OCI-LY7 (cell line): ENCODE results near the gene ALDOB. TPM values are rescaled to one million over a fixed set of nuclear protein-coding genes. Genes with fewer than 3 reads are reported as not detected.

Experiments
- BruUV-seq: library from RNA; stranded (reverse); fragments of 400-500 nt; replicated peaks from 2 replicates; lab custom pipeline; 2021; lab: Mats Ljungman, UMichigan
- CTCF ChIA-PET: fragments of 300-600 bp; sonication (Branson Sonifier 250); formaldehyde crosslinking; loops from one replicate; lab custom pipeline; 2022; ENCODE audit warnings: antibody characterized with exemption; ENCODE audit not compliant: unreplicated experiment; lab: Charles Lee
- POLR2A ChIA-PET: fragments of 300-600 bp; sonication (Branson Sonifier 250); formaldehyde crosslinking; loops from one replicate; lab custom pipeline; 2022; ENCODE audit warnings: antibody characterized with exemption; lab: Charles Lee
- DNase-seq: peaks from one replicate; pipeline ENCODE4 v3.0.0-alpha.2; 2015; ENCODE audit warnings: low spot score
- H2AFZ ChIP-seq: fragments of 200-600 bp; sonication (generic), shearing (Covaris generic); 2 replicates; pipeline ENCODE4 v1.6.1; 2014; ENCODE audit warnings: mild to moderate bottlenecking, antibody characterized with exemption, low read length, moderate library complexity
- H3K27ac ChIP-seq: fragments of 200-600 bp; sonication (generic); 2 replicates; pipeline ENCODE4 v1.5.1; 2014; ENCODE audit warnings: mixed run types, low read depth, mild to moderate bottlenecking, moderate library complexity, low read length, inconsistent platforms; ENCODE audit not compliant: poor library complexity, severe bottlenecking
- H3K36me3 ChIP-seq: fragments of 200-600 bp; sonication (generic); 2 replicates; pipeline ENCODE4 v1.6.1; 2014; ENCODE audit warnings: mild to moderate bottlenecking, antibody characterized with exemption, low read length, moderate library complexity, mixed read lengths; ENCODE audit not compliant: insufficient read depth
- H3K4me1 ChIP-seq: fragments of 200-600 bp; sonication (generic); 2 replicates; pipeline ENCODE4 v1.5.1; 2014; ENCODE audit warnings: mild to moderate bottlenecking, low read length; ENCODE audit not compliant: insufficient read depth, poor library complexity, severe bottlenecking
- H3K4me2 ChIP-seq: fragments of 200-600 bp; sonication (generic); 2 replicates; pipeline ENCODE4 v1.6.1; 2014; ENCODE audit warnings: mild to moderate bottlenecking, low read length
- H3K4me3 ChIP-seq: fragments of 200-600 bp; sonication (generic); 2 replicates; pipeline ENCODE4 v1.5.1; 2014; ENCODE audit warnings: mild to moderate bottlenecking, low read depth, low read length; ENCODE audit not compliant: poor library complexity, severe bottlenecking
- H3K79me2 ChIP-seq: fragments of 200-600 bp; sonication (generic); 2 replicates; pipeline ENCODE4 v1.6.1; 2016; ENCODE audit warnings: low read depth, mild to moderate bottlenecking, low read length, moderate library complexity, mixed read lengths; ENCODE audit not compliant: insufficient read depth
- H3K9me2 ChIP-seq: fragments of 200-600 bp; sonication (generic); 2 replicates; pipeline ENCODE4 v1.6.1; 2016; ENCODE audit warnings: mild to moderate bottlenecking, low read length, mixed read lengths; ENCODE audit not compliant: insufficient read depth
- H3K9me3 ChIP-seq: fragments of 200-600 bp; sonication (generic); 2 replicates; pipeline ENCODE4 v1.6.1; 2014; ENCODE audit warnings: mild to moderate bottlenecking, mixed run types, low read length, mixed read lengths
- H4K20me1 ChIP-seq: fragments of 200-600 bp; sonication (generic); 2 replicates; pipeline ENCODE4 v1.6.1; 2014; ENCODE audit warnings: mild to moderate bottlenecking, antibody characterized with exemption, low read length, moderate library complexity, mixed read lengths; ENCODE audit not compliant: insufficient read depth
- EZH2phosphoT487 ChIP-seq: fragments of 200-600 bp; sonication (generic); IDR thresholded peaks from 2 replicates; pipeline ENCODE4 v1.6.1; 2018; ENCODE audit warnings: low read depth, borderline replicate concordance, mild to moderate bottlenecking, mixed run types, antibody characterized with exemption, low read length, moderate library complexity, mixed read lengths
- intact Hi-C: fragments of 100-400 bp; cut with micrococcal nuclease; formaldehyde crosslinking; loops from one replicate; pipeline ENCODE4 v1.10.0; 2022; ENCODE audit not compliant: unreplicated experiment
- total RNA-seq, 2 experiments: library from RNA; depleted of rRNA in 1 of 2; stranded (reverse); fragments of >200 nt in 1 of 2; shearing (Covaris generic) in 1 of 2; gene quantifications; 2 replicates each; pipeline ENCODE4 v1.2.3, GENCODE V29; 2014 to 2022
- TF ChIP-seq, protein P1 (sequence below): fragments of 200-600 bp; sonication (generic); conservative IDR thresholded peaks from 2 replicates; pipeline ENCODE4 v1.5.1; 2014; ENCODE audit warnings: mild to moderate bottlenecking, antibody characterized with exemption, low read length, moderate library complexity, mixed read lengths

Gene ALDOB
- total RNA-seq, 2 experiments from 2014 or later, result not detected

DNA sequence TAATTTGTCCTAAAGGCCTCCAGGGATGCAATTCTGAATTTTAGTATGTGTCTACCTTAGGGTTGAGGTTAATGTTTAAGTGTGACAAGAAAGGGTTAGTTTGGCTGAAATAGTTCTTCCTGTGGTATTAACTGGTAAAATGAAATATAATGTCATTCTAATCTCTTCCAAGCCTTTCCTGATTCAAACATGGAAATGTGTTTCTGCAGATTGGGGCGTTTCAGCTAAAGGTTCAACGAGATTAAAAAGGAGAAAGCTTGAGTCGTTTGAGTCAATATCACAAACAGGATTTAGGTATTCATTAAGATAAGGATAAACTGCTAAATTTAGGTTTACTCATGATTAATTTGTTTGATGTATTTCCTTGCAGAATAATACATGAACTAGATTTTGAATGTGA, 34.4 kb upstream of the ALDOB start:
- H3K4me1 ChIP-seq, result no peaks in the 10 kb centered on the region
- H3K9me2 ChIP-seq, result no peaks in the 10 kb centered on the region
- no peak overlapping the region for H3K4me3 ChIP-seq
- no peaks in the 10 kb centered on the region for H4K20me1 ChIP-seq
- H3K9me3 ChIP-seq, result no peaks in the 10 kb centered on the region
- TF ChIP-seq, protein P1, sequence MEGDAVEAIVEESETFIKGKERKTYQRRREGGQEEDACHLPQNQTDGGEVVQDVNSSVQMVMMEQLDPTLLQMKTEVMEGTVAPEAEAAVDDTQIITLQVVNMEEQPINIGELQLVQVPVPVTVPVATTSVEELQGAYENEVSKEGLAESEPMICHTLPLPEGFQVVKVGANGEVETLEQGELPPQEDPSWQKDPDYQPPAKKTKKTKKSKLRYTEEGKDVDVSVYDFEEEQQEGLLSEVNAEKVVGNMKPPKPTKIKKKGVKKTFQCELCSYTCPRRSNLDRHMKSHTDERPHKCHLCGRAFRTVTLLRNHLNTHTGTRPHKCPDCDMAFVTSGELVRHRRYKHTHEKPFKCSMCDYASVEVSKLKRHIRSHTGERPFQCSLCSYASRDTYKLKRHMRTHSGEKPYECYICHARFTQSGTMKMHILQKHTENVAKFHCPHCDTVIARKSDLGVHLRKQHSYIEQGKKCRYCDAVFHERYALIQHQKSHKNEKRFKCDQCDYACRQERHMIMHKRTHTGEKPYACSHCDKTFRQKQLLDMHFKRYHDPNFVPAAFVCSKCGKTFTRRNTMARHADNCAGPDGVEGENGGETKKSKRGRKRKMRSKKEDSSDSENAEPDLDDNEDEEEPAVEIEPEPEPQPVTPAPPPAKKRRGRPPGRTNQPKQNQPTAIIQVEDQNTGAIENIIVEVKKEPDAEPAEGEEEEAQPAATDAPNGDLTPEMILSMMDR, result no peak
- no peak for TF ChIP-seq EZH2phosphoT487
- no peak overlapping the region for H2AFZ ChIP-seq
- intact Hi-C loops, result no loop called here
- DNase-seq, result no peak
- BruUV-seq, result no TSS peak
- ChIA-PET POLR2A (no interaction called here), CTCF (no interaction called here)
- H3K36me3 ChIP-seq, result no peaks in the 10 kb centered on the region
- H3K79me2 ChIP-seq, result no peaks in the 10 kb centered on the region
- H3K27ac ChIP-seq, result no peak overlapping the region
- no peak overlapping the region for H3K4me2 ChIP-seq

DNA sequence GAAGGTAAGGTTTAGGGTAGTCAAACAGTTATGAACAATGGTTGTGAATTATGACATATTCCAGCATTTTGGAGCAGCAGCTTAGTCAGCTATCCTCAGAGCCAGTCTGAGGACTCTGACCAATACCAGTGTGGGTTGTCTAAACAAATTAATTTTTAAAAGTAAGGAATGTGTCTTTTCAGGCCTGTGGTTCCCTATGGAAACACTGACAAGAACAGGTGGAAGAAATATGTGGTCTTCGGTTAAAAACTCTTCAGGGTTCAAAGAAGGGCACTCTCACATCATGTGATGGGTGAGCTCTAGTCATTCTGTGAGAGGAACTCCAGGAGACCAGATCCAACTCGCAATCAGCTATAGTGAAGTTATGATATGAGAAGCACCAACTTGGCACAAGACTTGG, 33.5 kb upstream of the ALDOB start:
- no peak overlapping the region for H2AFZ ChIP-seq
- intact Hi-C loops, result no loop called here
- TF ChIP-seq, protein P1, result no peak
- no peak for TF ChIP-seq EZH2phosphoT487
- POLR2A ChIA-PET, result interaction anchor here (1.6 kb wide), 1 partner anchor 9 kb away, joined by 4 read pairs; no protein-coding TSS in a partner anchor
- no peaks in the 10 kb centered on the region for H3K79me2 ChIP-seq
- no TSS peak for BruUV-seq
- H4K20me1 ChIP-seq, result no peaks in the 10 kb centered on the region
- no peaks in the 10 kb centered on the region for H3K36me3 ChIP-seq
- H3K4me1 ChIP-seq, result no peaks in the 10 kb centered on the region
- no peaks in the 10 kb centered on the region for H3K9me2 ChIP-seq
- H3K4me2 ChIP-seq, result no peak overlapping the region
- CTCF ChIA-PET, result no interaction called here
- no peak for DNase-seq
- H3K4me3 ChIP-seq, result no peak overlapping the region
- no peak overlapping the region for H3K27ac ChIP-seq
- H3K9me3 ChIP-seq, result no peaks in the 10 kb centered on the region

DNA sequence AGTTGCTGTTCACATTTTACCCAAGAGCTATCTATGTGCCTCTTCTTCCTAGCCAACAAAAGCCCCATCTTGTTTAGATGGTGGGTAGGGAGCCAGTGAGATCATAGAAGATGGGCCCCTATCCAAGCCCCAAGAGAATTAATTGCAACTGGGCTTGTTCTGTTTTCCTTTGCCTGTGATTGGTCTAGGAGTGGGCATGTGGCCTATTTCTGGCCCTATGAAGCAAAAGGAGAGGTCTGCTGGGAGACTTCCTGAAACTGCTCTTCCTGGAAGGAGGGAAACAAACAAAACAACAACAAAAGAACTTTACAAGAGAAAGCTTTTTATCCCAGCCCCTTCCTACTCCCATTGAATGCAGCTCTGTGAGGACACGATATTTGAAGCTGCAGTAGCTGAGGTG, 32.5 kb upstream of the ALDOB start:
- no TSS peak for BruUV-seq
- ChIA-PET CTCF (no interaction called here), POLR2A (interaction anchor here (1.6 kb wide), 1 partner anchor 10 kb away, joined by 4 read pairs; no protein-coding TSS in a partner anchor)
- no peaks in the 10 kb centered on the region for H3K9me3 ChIP-seq
- H3K36me3 ChIP-seq, result no peaks in the 10 kb centered on the region
- no peak for TF ChIP-seq EZH2phosphoT487
- TF ChIP-seq, protein P1, result no peak
- no peaks in the 10 kb centered on the region for H3K79me2 ChIP-seq
- no peak overlapping the region for H3K4me2 ChIP-seq
- H3K4me1 ChIP-seq, result no peaks in the 10 kb centered on the region
- no peak overlapping the region for H3K27ac ChIP-seq
- no peaks in the 10 kb centered on the region for H4K20me1 ChIP-seq
- no peak overlapping the region for H3K4me3 ChIP-seq
- no peak overlapping the region for H2AFZ ChIP-seq
- intact Hi-C loops, result no loop called here
- DNase-seq, result no peak
- no peaks in the 10 kb centered on the region for H3K9me2 ChIP-seq
